RWPE1 (cell line): Measurements from ENCODE around the gene PRRG2.
A peak's percentile ranks its signal among the peaks of the same experiment; 100 is the strongest.
"Not testable (repeated sequence)": the region's sequence is repeated elsewhere in the genome, so short reads cannot be mapped to it uniquely, and the experiment has no call there.

Experiments
- CTCF ChIA-PET: fragments of 350-600 bp; sonication (Branson Sonifier 250); formaldehyde crosslinking; extraction: SDS; loops from one replicate; lab custom pipeline; 2021; lab: Yijun Ruan, JAX
- POLR2A ChIA-PET: fragments of 400-600 bp; formaldehyde crosslinking; extraction: SDS; loops from one replicate; lab custom pipeline; 2020; ENCODE audit warnings: antibody characterized with exemption; ENCODE audit not compliant: low non-redundant PET; lab: Yijun Ruan, JAX
- DNase-seq: peaks from one replicate; pipeline ENCODE4 v3.0.0; 2012; ENCODE audit warnings: low spot score
- H3K27ac ChIP-seq: fragments of 450-650 bp; 2 replicates; pipeline ENCODE4 v1.5.1; 2017
- CTCF ChIP-seq: fragments of 450-650 bp; conservative IDR thresholded peaks from 2 replicates; pipeline ENCODE4 v1.5.1; 2017; ENCODE audit warnings: low read depth, mild to moderate bottlenecking

Gene PRRG2

GRCh38 chr19:49613374-49613773 lies 32.3 kb downstream of the PRRG2 start:
- no peak for DNase-seq
- peak overlapping the region; percentile 80 for H3K27ac ChIP-seq
- POLR2A ChIA-PET: no interaction called here
- CTCF ChIA-PET: interaction anchor here (0.6 to 0.9 kb wide), 2 partner anchors 13 to 507 kb away, joined by 3 to 4 read pairs; no protein-coding TSS in a partner anchor
- no peak for TF ChIP-seq CTCF

- TF ChIP-seq CTCF: no peak
- peak; percentile 38 for DNase-seq
- peak overlapping the region; percentile 80 for H3K27ac ChIP-seq
- ChIA-PET CTCF (interaction anchor here (0.6 to 0.9 kb wide), 2 partner anchors 12 to 507 kb away, joined by 3 to 4 read pairs; no protein-coding TSS in a partner anchor), POLR2A (no interaction called here)
Measured at GRCh38 chr19:49614096-49614833, 33.1 kb downstream of the PRRG2 start.

DNA sequence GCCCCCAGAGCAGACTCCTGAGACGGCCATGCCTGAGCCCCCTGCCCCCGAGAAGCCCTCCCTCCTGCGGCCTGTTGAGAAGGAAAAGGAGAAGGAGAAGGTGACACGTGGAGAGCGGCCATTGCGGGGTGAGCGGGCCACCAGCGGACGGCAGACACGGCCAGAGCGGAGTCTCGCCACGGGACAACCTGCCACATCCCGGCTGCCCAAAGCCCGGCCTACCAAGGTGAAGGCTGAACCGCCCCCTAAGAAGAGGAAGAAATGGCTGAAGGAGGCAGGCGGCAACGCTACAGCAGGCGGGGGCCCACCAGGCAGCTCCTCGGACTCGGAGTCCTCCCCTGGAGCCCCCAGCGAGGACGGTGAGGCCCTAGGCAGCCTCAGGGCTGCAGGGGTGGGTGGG lies 34.7 kb downstream of the PRRG2 start:
- CTCF ChIA-PET: interaction anchor here (1.1 kb wide), 1 partner anchor 46 kb away, joined by 3 read pairs; no protein-coding TSS in a partner anchor
- no peak for DNase-seq
- no peak overlapping the region for H3K27ac ChIP-seq
- TF ChIP-seq CTCF: no peak
- POLR2A ChIA-PET: no interaction called here

DNA sequence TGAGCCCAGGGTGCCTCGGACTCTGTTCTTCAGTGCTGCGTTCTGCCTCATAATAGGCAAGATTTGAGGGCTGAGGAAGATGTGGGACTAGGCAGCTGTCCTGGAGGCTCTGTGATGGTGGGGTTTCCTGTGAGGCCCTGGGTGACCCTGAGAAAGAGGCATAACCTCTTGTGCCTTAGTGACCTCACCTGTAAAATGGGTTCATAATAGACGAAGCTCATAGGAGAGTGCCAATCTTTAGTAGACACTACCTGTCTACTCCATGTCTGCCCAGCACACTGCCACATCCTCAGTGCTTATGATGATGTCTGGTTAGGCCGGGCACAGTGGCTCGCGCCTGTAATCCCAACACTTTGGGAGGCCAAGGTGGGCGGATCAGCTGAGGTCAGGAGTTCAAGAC lies 35.4 kb downstream of the PRRG2 start:
- TF ChIP-seq CTCF: no peak
- no peak overlapping the region for H3K27ac ChIP-seq
- no peak for DNase-seq
- POLR2A ChIA-PET: no interaction called here
- CTCF ChIA-PET: interaction anchor here (1.1 kb wide), 1 partner anchor 47 kb away, joined by 3 read pairs; no protein-coding TSS in a partner anchor

GRCh38 chr19:49616945-49617344 lies 35.8 kb downstream of the PRRG2 start:
- no peak overlapping the region for H3K27ac ChIP-seq
- CTCF ChIA-PET: interaction anchor here (0.6 to 1.0 kb wide), 2 partner anchors 12 to 82 kb away, joined by 3 read pairs; no protein-coding TSS in a partner anchor
- no peak for DNase-seq
- POLR2A ChIA-PET: no interaction called here
- no peak for TF ChIP-seq CTCF

DNA sequence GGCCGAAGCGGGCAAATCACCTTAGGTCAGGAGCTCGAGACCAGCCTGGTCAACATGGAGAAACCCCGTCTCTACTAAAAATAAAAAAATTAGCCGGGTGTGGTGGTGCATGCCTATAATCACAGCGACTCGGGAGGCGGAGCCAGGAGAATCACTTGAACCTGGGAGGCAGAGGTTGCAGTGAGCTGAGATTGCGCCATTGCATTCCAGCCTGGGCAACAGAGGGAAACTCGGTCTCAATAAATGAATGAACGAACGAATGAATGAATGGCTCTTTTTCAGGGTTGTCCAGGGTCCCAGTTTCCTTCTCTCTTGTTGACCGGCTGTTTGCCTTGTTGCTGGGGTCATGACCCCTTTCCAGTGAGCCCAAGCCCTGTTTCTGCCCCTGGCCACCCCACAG lies 36.7 kb downstream of the PRRG2 start:
- POLR2A ChIA-PET, DNase-seq: not testable (repeated sequence)
- CTCF ChIA-PET: interaction anchor here (0.6 to 1.0 kb wide), 2 partner anchors 11 to 150 kb away, joined by 3 to 6 read pairs; no protein-coding TSS in a partner anchor
- peak overlapping the region; percentile 20; the same call in 1 of the 2 replicates for H3K27ac ChIP-seq
